Body of pancreas (tissue), 4 donors: ENCODE data around the gene TMTC2. TPM values are rescaled to one million over a fixed set of nuclear protein-coding genes. Genes with fewer than 3 reads are reported as not detected.

Source experiments
- ATAC-seq: fragments of 150-250 bp; one replicate; pipeline ENCODE4 v1.9.1; 2016
- DNase-seq, 4 donors: peaks; one replicate each; pipeline ENCODE4 v3.0.0-alpha.2; 2019
- H3K27ac ChIP-seq, 4 donors: fragments of 200-600 bp; sonication (generic); 1 replicate in 3 of 4; 2 replicates in 1 of 4; pipeline versions ENCODE4 v1.5.1 to v1.6.1; 2016 to 2019; ENCODE audit warnings: mild to moderate bottlenecking in 1 of 4, mixed read lengths in 1 of 4, moderate library complexity in 1 of 4
- H3K27me3 ChIP-seq, 2 donors: fragments of 200-600 bp; sonication (generic); one replicate each; pipeline ENCODE4 v1.6.0; 2016; ENCODE audit warnings: mild to moderate bottlenecking in 1 of 2
- H3K36me3 ChIP-seq, 2 donors: fragments of 200-600 bp; sonication (generic); replicated peaks in 1 of 2; 2 replicates each; pipeline ENCODE4 v1.5.1; 2016; ENCODE audit warnings: low read depth in 2 of 2; ENCODE audit not compliant: insufficient read depth in 1 of 2
- H3K4me1 ChIP-seq: fragments of 200-600 bp; sonication (generic); one replicate; pipeline ENCODE4 v1.6.0; 2016
- H3K4me3 ChIP-seq, 2 donors: fragments of 200-600 bp; sonication (generic); 1 replicate in 1 of 2; 2 replicates in 1 of 2; pipeline ENCODE4 v1.5.1; 2016 to 2019
- H3K9me3 ChIP-seq, 3 donors: fragments of 200-600 bp; sonication (generic); 1 replicate in 2 of 3; 2 replicates in 1 of 3; pipeline ENCODE4 v1.5.1; 2016
- POLR2A ChIP-seq, 3 donors: fragments of 450-650 bp; IDR thresholded peaks; one replicate each; pipeline ENCODE4 v1.6.1; 2016; ENCODE audit warnings: antibody characterized with exemption in 3 of 3, mild to moderate bottlenecking in 2 of 3
- WGBS, 2 donors: methylation state at CpG; one replicate each; pipeline ENCODE4 v1.1.5; 2017; 5-methylcytosine and 5-hydroxymethylcytosine counted together
- intact Hi-C: fragments of 100-400 bp; cut with DNase I; formaldehyde crosslinking; loops from one replicate; pipeline ENCODE4 v1.15.1; 2023
- total RNA-seq, 2 donors: library from RNA; depleted of rRNA; stranded (reverse); fragments of >200 nt; gene quantifications; one replicate each; pipeline ENCODE4 v1.1.0, GENCODE V29; 2016
- TF ChIP-seq, protein P1 (sequence below), 7 experiments: fragments of 450-650 bp in 4 of 7; fragments of 200-600 bp in 3 of 7; sonication (generic) in 3 of 7; IDR thresholded peaks; one replicate each; pipeline ENCODE4 v1.5.1; 2016 to 2019; ENCODE audit warnings: antibody characterized with exemption in 7 of 7

The TMTC2 gene
- total RNA-seq, 2 donors from 2014 or later: 10.4 to 20.1 TPM

GRCh38 chr12:82968631-82969367 is 282.1 kb downstream of the TMTC2 start:
- H3K27ac ChIP-seq: no peak overlapping the region
- H3K4me1 ChIP-seq: peaks cover 5% of the 10 kb centered on the region
- H3K36me3 ChIP-seq: peaks cover 0 to 1% of the 10 kb centered on the region in 2 donors
- no peak overlapping the region for H3K4me3 ChIP-seq
- no peaks in the 10 kb centered on the region for H3K27me3 ChIP-seq
- WGBS, 2 donors: 52 to 71% methylated on average over 3 of the region's 3 CpGs
- intact Hi-C loops: no loop called here
- no peak for ATAC-seq
- H3K9me3 ChIP-seq: no peaks in the 10 kb centered on the region
- TF ChIP-seq, protein P1, sequence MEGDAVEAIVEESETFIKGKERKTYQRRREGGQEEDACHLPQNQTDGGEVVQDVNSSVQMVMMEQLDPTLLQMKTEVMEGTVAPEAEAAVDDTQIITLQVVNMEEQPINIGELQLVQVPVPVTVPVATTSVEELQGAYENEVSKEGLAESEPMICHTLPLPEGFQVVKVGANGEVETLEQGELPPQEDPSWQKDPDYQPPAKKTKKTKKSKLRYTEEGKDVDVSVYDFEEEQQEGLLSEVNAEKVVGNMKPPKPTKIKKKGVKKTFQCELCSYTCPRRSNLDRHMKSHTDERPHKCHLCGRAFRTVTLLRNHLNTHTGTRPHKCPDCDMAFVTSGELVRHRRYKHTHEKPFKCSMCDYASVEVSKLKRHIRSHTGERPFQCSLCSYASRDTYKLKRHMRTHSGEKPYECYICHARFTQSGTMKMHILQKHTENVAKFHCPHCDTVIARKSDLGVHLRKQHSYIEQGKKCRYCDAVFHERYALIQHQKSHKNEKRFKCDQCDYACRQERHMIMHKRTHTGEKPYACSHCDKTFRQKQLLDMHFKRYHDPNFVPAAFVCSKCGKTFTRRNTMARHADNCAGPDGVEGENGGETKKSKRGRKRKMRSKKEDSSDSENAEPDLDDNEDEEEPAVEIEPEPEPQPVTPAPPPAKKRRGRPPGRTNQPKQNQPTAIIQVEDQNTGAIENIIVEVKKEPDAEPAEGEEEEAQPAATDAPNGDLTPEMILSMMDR (IDR thresholded peaks at IDR 0.05): no peak
- TF ChIP-seq POLR2A (IDR thresholded peaks at IDR 0.05): no peak
- no peak for DNase-seq

DNA sequence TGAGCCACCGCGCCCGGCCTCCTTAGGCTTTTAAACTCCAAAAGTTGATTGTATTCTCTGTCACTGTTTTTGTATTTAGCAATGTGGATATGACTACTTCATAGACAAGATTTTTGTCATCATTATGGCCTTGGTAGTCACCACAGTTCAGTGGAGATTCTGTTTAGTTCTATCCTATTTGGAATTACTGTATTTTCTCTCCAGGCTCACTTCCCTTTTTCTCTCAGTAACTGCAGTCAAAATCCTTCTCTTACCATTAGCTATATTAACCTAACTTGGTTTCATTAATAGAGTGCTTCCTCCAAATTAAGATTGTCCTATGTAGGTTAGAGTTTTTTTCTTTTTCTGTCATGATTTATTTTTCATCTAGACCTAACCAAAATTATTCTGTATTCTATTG is 283.9 kb downstream of the TMTC2 start:
- DNase-seq (no peak), ATAC-seq (no peak)
- intact Hi-C loops: no loop called here
- Histone ChIP-seq H3K4me3 (no peak overlapping the region), H3K4me1 (peaks cover 5% of the 10 kb centered on the region), H3K9me3 (no peaks in the 10 kb centered on the region), H3K27me3 (no peaks in the 10 kb centered on the region), H3K36me3 (peaks cover 0 to 1% of the 10 kb centered on the region in 2 donors), H3K27ac (no peak overlapping the region)
- TF ChIP-seq POLR2A (IDR thresholded peaks at IDR 0.05): no peak
- TF ChIP-seq, protein P1 (IDR thresholded peaks at IDR 0.05): no peak
- 96% methylated on average over 3 of the region's 3 CpGs for WGBS, 2 donors

DNA sequence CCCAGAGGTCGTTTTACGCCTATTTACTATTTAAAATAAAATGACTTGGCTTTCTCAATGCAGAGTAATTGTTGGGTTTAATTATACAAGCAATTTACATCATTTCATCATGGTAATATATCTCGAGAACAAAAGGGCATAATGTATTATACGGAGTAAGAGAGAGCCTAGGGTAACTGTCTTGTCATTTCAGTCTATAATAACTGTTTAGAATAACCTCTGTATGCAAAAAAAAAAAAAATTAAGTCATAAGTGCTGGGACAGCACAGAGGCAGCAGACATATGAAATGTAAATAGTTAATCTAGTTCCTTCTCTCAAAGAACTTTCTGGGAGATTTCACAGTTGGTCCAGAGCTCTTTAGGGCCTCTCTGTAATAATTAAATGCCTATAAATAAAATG is 284.9 kb downstream of the TMTC2 start:
- H3K36me3 ChIP-seq: peaks cover 0 to 1% of the 10 kb centered on the region in 2 donors
- H3K27ac ChIP-seq: no peak overlapping the region
- TF ChIP-seq POLR2A (IDR thresholded peaks at IDR 0.05): no peak
- TF ChIP-seq, protein P1 (IDR thresholded peaks at IDR 0.05): no peak

GRCh38 chr12:82972624-82973023 is 285.9 kb downstream of the TMTC2 start:
- ATAC-seq (no peak), DNase-seq (no peak)
- H3K27ac ChIP-seq: no peak overlapping the region
- H3K9me3 ChIP-seq: no peaks in the 10 kb centered on the region
- H3K4me1 ChIP-seq: peaks cover 5% of the 10 kb centered on the region
- no peaks in the 10 kb centered on the region for H3K27me3 ChIP-seq
- WGBS, 2 donors: 91 to 97% methylated on average over 3 of the region's 3 CpGs
- H3K36me3 ChIP-seq: no peaks in the 10 kb centered on the region
- no peak overlapping the region for H3K4me3 ChIP-seq
- TF ChIP-seq POLR2A (IDR thresholded peaks at IDR 0.05): no peak
- TF ChIP-seq, protein P1 (IDR thresholded peaks at IDR 0.05): no peak
- intact Hi-C loops: no loop called here

More for the DNA sequence above, 284.9 kb downstream of the TMTC2 start:
- no peak for ATAC-seq
- intact Hi-C loops: no loop called here
- H3K9me3 ChIP-seq: no peaks in the 10 kb centered on the region
- WGBS, 2 donors: 89 to 92% methylated on average over 4 of the region's 4 CpGs
- H3K4me1 ChIP-seq: peaks cover 5% of the 10 kb centered on the region
- no peak for DNase-seq
- H3K27me3 ChIP-seq: no peaks in the 10 kb centered on the region
- no peak overlapping the region for H3K4me3 ChIP-seq

DNA sequence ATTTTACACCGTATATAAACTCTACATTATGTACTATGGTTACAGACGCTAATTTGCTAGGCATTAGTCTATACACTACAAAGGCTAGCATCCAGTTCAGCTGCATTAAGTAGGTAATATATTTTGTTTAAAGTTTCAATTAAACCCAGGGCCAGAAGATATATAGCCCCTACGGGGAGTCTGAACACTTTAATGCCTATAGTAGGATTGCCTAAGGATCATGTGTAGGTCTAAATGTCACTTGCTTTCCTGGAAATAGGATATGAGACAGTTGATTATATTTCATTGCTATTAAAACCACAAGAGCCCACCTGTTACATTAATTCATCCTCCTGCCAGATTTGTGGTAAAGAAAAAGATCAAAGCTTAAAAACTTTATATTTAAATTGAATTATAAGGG is 286.9 kb downstream of the TMTC2 start:
- intact Hi-C loops: no loop called here
- WGBS, 2 donors: 91 to 96% methylated on average over 3 of the region's 3 CpGs

More for the DNA sequence above, 286.9 kb downstream of the TMTC2 start:
- Histone ChIP-seq H3K4me3 (no peak overlapping the region), H3K4me1 (peaks cover 4% of the 10 kb centered on the region), H3K27ac (no peak overlapping the region), H3K9me3 (no peaks in the 10 kb centered on the region), H3K27me3 (no peaks in the 10 kb centered on the region), H3K36me3 (no peaks in the 10 kb centered on the region)
- DNase-seq: no peak
- ATAC-seq: no peak
- no peak for TF ChIP-seq POLR2A (IDR thresholded peaks at IDR 0.05)
- TF ChIP-seq, protein P1 (IDR thresholded peaks at IDR 0.05): no peak
